ENCODE results near the gene SNX11.
A peak's percentile ranks its signal among the peaks of the same experiment; 100 is the strongest.

Gene SNX11

DNA sequence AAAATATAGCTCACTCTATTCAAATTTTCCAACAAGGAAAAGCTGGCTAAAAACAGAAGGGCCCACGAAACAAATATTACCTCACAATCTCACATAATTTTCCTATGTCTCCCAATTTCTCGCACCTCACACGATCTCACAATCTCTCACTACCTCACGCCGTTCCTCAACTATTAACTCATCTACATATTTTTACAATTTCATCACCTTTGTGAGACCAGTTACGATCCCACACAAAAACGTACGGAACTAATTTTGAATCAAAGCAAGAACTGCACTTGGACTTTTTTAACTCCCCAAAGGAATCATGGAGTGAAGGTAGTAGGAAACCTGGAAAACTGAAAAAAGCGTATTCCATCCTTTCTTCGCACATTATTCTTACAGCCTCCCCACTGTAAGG lies 7.4 kb upstream of the SNX11 start:
- peak overlapping the region; percentile 96 for H3K27ac ChIP-seq (ENCODE audit: low read depth, low read length)
- peak overlapping the region; percentile 89 for H3K4me3 ChIP-seq (ENCODE audit: low read depth, low read length)
- H3K9ac ChIP-seq (ENCODE audit: low read depth, low read length): peak overlapping the region; percentile 80

GRCh38 chr17:48100591-48101011 lies 7.0 kb upstream of the SNX11 start:
- H3K4me3 ChIP-seq (ENCODE audit: low read depth, low read length): peak overlapping the region; percentile 89
- no peaks in the 10 kb centered on the region for H3K4me1 ChIP-seq (ENCODE audit: control insufficient read depth, insufficient read depth, low read length)
- peaks cover 4% of the 10 kb centered on the region; the same call in 1 of the 2 replicates for H3K36me3 ChIP-seq (ENCODE audit: control insufficient read depth, insufficient read depth, low read length)
- H3K27ac ChIP-seq (ENCODE audit: low read depth, low read length): peak overlapping the region; percentile 96
- H3K9me3 ChIP-seq (ENCODE audit: control insufficient read depth, insufficient read depth, low read length): no peaks in the 10 kb centered on the region
- peak overlapping the region; percentile 80 for H3K9ac ChIP-seq (ENCODE audit: low read depth, low read length)
- H3K27me3 ChIP-seq (ENCODE audit: control insufficient read depth, insufficient read depth, low read length): no peaks in the 10 kb centered on the region

More for the DNA sequence above, 7.4 kb upstream of the SNX11 start:
- Histone ChIP-seq H3K4me1 (ENCODE audit: control insufficient read depth, insufficient read depth, low read length) (no peaks in the 10 kb centered on the region), H3K9me3 (ENCODE audit: control insufficient read depth, insufficient read depth, low read length) (no peaks in the 10 kb centered on the region), H3K36me3 (ENCODE audit: control insufficient read depth, insufficient read depth, low read length) (peaks cover 4% of the 10 kb centered on the region; the same call in 1 of the 2 replicates), H3K27me3 (ENCODE audit: control insufficient read depth, insufficient read depth, low read length) (no peaks in the 10 kb centered on the region)

DNA sequence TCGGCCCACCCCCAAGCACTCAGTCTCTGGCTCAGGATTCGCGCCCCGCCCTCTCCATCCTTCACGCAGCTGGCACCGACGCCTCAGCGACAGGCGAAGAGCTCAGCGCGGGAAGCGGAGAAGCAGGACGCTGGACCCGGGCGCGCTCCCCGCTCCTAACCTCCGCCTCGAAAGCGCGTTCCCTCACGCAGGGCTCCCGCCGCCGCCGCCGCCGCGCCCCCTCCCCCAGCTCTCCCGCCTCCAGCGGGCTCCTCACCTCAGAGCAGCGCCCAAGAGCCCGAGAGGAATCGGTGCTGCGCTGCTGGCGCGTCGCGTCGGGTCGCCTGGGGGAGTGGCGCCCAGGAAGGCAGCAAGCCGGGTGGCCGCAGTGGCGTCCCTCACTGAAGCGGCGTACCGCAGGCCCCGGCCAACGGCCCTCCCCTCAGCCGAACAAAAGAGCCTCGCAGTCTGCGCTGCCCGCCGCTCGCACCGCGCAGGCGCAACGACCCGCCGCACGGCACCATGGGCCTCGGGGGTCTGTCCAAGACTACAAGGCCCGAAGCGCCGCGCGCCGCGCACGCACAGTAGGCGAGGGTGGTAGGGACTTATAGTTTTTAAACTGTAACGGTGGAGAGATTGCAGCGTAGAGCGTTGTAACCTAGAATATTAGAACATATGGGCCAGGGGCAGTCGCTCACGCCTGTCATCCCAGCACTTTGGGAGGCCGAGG lies 6.4 kb upstream of the SNX11 start, which contains the start of gene CBX1:
Gene CBX1, minus strand, starts transcription at position 467 of the 709 bp plus-strand sequence. CDS start 24,474 bp downstream, outside the sequence.
- Histone ChIP-seq H3K4me1 (ENCODE audit: control insufficient read depth, insufficient read depth, low read length) (no peaks in the 10 kb centered on the region), H3K4me3 (ENCODE audit: low read depth, low read length) (peak within 1 kb of the TSS; percentile 89), H3K9ac (ENCODE audit: low read depth, low read length) (peak within 1 kb of the TSS; percentile 80), H3K27me3 (ENCODE audit: control insufficient read depth, insufficient read depth, low read length) (no peaks in the 10 kb centered on the region), H3K36me3 (ENCODE audit: control insufficient read depth, insufficient read depth, low read length) (peaks cover under 1% of the 10 kb centered on the region; the same call in 1 of the 2 replicates), H3K27ac (ENCODE audit: low read depth, low read length) (peak within 1 kb of the TSS; percentile 96), H3K9me3 (ENCODE audit: control insufficient read depth, insufficient read depth, low read length) (no peaks in the 10 kb centered on the region)

GRCh38 chr17:48102043-48102750 lies 5.4 kb upstream of the SNX11 start:
- peak overlapping the region; percentile 89 for H3K4me3 ChIP-seq (ENCODE audit: low read depth, low read length)
- H3K9me3 ChIP-seq (ENCODE audit: control insufficient read depth, insufficient read depth, low read length): no peaks in the 10 kb centered on the region
- H3K27ac ChIP-seq (ENCODE audit: low read depth, low read length): no peak overlapping the region
- H3K27me3 ChIP-seq (ENCODE audit: control insufficient read depth, insufficient read depth, low read length): no peaks in the 10 kb centered on the region
- no peak overlapping the region for H3K9ac ChIP-seq (ENCODE audit: low read depth, low read length)
- H3K4me1 ChIP-seq (ENCODE audit: control insufficient read depth, insufficient read depth, low read length): no peaks in the 10 kb centered on the region
- H3K36me3 ChIP-seq (ENCODE audit: control insufficient read depth, insufficient read depth, low read length): no peaks in the 10 kb centered on the region

DNA sequence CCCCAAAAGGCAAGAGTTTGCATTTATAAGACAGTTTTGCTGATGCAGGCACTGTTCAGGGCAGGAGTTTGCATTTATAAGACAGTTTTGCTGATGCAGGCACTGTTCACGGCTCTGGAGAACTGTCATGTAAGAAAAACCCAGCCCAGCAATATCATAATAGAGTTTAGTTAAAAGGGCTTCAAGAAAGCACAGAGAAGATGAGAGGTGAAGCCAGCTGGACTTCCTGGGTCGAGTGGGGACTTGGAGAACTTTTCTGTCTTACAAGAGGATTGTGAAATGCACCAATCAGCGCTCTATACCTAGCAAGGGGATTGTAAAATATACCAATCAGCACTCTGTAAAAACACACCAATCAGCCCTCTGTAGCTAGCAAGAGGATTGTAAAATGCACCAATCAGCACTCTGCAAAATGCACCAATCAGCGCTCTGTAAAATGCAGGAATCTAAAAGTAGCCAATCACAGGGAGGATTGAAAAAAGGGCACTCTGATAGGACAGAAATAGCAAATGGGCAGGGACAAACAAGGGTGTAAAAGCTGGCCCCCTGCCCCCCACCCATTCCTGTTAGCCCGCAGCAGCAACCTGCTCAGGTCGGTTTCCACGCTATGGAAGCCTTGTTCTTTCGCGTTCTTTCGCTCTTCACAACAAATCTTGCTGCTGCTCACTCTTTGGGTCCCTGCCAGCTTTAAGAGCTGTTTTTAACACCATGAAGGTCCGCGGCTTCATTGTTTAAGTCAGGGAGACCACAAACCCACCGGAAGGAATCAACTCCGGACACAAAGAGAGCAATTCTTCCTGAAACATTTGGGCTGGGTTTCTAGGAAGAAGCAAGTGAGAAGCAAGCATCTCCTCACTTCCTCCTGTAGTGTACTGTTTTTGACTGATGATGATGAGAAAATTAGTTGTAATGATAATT lies 4.5 kb upstream of the SNX11 start:
- Histone ChIP-seq H3K9ac (ENCODE audit: low read depth, low read length) (no peak overlapping the region), H3K27me3 (ENCODE audit: control insufficient read depth, insufficient read depth, low read length) (no peaks in the 10 kb centered on the region), H3K27ac (ENCODE audit: low read depth, low read length) (no peak overlapping the region), H3K9me3 (ENCODE audit: control insufficient read depth, insufficient read depth, low read length) (no peaks in the 10 kb centered on the region), H3K36me3 (ENCODE audit: control insufficient read depth, insufficient read depth, low read length) (no peaks in the 10 kb centered on the region), H3K4me3 (ENCODE audit: low read depth, low read length) (no peak overlapping the region), H3K4me1 (ENCODE audit: control insufficient read depth, insufficient read depth, low read length) (no peaks in the 10 kb centered on the region)

DNA sequence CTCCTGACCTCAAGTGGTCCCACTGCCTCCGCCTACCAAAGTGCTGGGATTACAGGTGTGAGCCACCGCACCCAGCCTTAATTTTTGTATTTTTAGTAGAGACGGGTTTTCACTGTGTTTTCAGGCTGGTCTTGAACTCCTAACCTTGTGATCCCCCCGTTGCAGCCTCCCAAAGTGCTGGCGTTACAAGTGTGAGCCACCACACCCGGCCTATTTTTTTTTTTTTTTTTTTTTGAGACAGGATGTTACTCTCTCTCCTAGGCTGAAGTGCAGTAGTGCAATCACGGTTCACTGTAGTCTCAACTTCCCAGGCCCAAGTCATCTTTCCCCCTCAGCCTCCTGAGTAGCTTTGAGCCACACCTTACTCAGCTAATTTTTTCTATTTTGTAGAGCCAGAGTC lies 3.1 kb upstream of the SNX11 start:
- Histone ChIP-seq H3K36me3 (ENCODE audit: control insufficient read depth, insufficient read depth, low read length) (no peaks in the 10 kb centered on the region), H3K27ac (ENCODE audit: low read depth, low read length) (no peak overlapping the region), H3K9ac (ENCODE audit: low read depth, low read length) (no peak overlapping the region), H3K4me1 (ENCODE audit: control insufficient read depth, insufficient read depth, low read length) (no peaks in the 10 kb centered on the region), H3K9me3 (ENCODE audit: control insufficient read depth, insufficient read depth, low read length) (no peaks in the 10 kb centered on the region), H3K27me3 (ENCODE audit: control insufficient read depth, insufficient read depth, low read length) (no peaks in the 10 kb centered on the region), H3K4me3 (ENCODE audit: low read depth, low read length) (no peak overlapping the region)

- peak overlapping the region; percentile 95 for H3K27ac ChIP-seq (ENCODE audit: low read depth, low read length)
- H3K4me3 ChIP-seq (ENCODE audit: low read depth, low read length): peak overlapping the region; percentile 100
- peak overlapping the region; percentile 17 for H3K9ac ChIP-seq (ENCODE audit: low read depth, low read length)
Measured at GRCh38 chr17:48106802-48107136, 797 bp upstream of the SNX11 start.

GRCh38 chr17:48110761-48111160 lies 3.2 kb downstream of the SNX11 start:
- H3K9me3 ChIP-seq (ENCODE audit: control insufficient read depth, insufficient read depth, low read length): no peaks in the 10 kb centered on the region
- H3K27ac ChIP-seq (ENCODE audit: low read depth, low read length): no peak overlapping the region
- H3K4me3 ChIP-seq (ENCODE audit: low read depth, low read length): no peak overlapping the region
- peaks cover 13% of the 10 kb centered on the region for H3K36me3 ChIP-seq (ENCODE audit: control insufficient read depth, insufficient read depth, low read length)
- no peaks in the 10 kb centered on the region for H3K4me1 ChIP-seq (ENCODE audit: control insufficient read depth, insufficient read depth, low read length)
- H3K9ac ChIP-seq (ENCODE audit: low read depth, low read length): no peak overlapping the region
- no peaks in the 10 kb centered on the region for H3K27me3 ChIP-seq (ENCODE audit: control insufficient read depth, insufficient read depth, low read length)

More at GRCh38 chr17:48106802-48107136, 797 bp upstream of the SNX11 start:
- Histone ChIP-seq H3K36me3 (ENCODE audit: control insufficient read depth, insufficient read depth, low read length) (no peaks in the 10 kb centered on the region), H3K9me3 (ENCODE audit: control insufficient read depth, insufficient read depth, low read length) (no peaks in the 10 kb centered on the region), H3K4me1 (ENCODE audit: control insufficient read depth, insufficient read depth, low read length) (no peaks in the 10 kb centered on the region), H3K27me3 (ENCODE audit: control insufficient read depth, insufficient read depth, low read length) (no peaks in the 10 kb centered on the region)

- Histone ChIP-seq H3K27me3 (ENCODE audit: control insufficient read depth, insufficient read depth, low read length) (no peaks in the 10 kb centered on the region), H3K4me3 (ENCODE audit: low read depth, low read length) (no peak overlapping the region), H3K9ac (ENCODE audit: low read depth, low read length) (no peak overlapping the region), H3K36me3 (ENCODE audit: control insufficient read depth, insufficient read depth, low read length) (peaks cover 20% of the 10 kb centered on the region), H3K27ac (ENCODE audit: low read depth, low read length) (no peak overlapping the region), H3K4me1 (ENCODE audit: control insufficient read depth, insufficient read depth, low read length) (no peaks in the 10 kb centered on the region), H3K9me3 (ENCODE audit: control insufficient read depth, insufficient read depth, low read length) (no peaks in the 10 kb centered on the region)
Measured at GRCh38 chr17:48111937-48112241, 4.3 kb downstream of the SNX11 start.

DNA sequence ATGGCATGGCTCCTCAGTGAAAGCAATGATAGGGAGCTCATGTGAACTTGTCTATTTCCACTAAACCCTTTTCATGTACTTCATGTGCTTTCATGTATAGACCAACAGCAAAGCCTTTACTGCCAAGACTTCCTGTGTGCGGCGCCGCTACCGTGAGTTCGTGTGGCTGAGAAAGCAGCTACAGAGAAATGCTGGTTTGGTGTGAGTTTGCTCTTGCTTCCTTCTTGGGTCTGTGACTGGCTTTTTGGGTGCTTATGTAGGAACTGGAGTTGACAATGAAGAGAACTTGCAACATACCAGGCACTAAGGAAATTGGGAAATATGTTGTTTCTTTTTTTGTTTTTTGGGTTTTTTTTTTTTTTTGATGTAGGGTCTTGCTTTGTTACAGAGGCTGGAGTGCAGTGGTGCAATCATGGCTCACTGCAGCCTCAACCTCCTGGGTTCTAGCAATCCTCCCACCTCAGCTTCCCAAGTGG lies 5.7 kb downstream of the SNX11 start:
- H3K9me3 ChIP-seq (ENCODE audit: control insufficient read depth, insufficient read depth, low read length): no peaks in the 10 kb centered on the region
- H3K4me1 ChIP-seq (ENCODE audit: control insufficient read depth, insufficient read depth, low read length): no peaks in the 10 kb centered on the region
- H3K4me3 ChIP-seq (ENCODE audit: low read depth, low read length): no peak overlapping the region
- peaks cover 29% of the 10 kb centered on the region for H3K36me3 ChIP-seq (ENCODE audit: control insufficient read depth, insufficient read depth, low read length)
- H3K27ac ChIP-seq (ENCODE audit: low read depth, low read length): no peak overlapping the region
- H3K9ac ChIP-seq (ENCODE audit: low read depth, low read length): no peak overlapping the region
- H3K27me3 ChIP-seq (ENCODE audit: control insufficient read depth, insufficient read depth, low read length): no peaks in the 10 kb centered on the region

All from HUES48 (cell line).